Fibroblast of pulmonary artery (primary cell): ENCODE data around the gene GSE1.

Experiments
- DNase-seq: peaks from one replicate; pipeline ENCODE4 v3.0.0-alpha.2; 2010; ENCODE audit warnings: low read depth
- H3K4me3 ChIP-seq: replicated peaks from 2 replicates; pipeline ENCODE4 v1.5.1; 2011; ENCODE audit warnings: low read depth, mild to moderate bottlenecking, control low read depth, low read length, moderate library complexity
- TF ChIP-seq, protein P1 (sequence below): IDR thresholded peaks from 2 replicates; pipeline ENCODE4 v1.5.1; 2011; ENCODE audit warnings: mild to moderate bottlenecking, control low read depth, low read length, inconsistent platforms; ENCODE audit errors: missing control alignments

GSE1 gene

DNA sequence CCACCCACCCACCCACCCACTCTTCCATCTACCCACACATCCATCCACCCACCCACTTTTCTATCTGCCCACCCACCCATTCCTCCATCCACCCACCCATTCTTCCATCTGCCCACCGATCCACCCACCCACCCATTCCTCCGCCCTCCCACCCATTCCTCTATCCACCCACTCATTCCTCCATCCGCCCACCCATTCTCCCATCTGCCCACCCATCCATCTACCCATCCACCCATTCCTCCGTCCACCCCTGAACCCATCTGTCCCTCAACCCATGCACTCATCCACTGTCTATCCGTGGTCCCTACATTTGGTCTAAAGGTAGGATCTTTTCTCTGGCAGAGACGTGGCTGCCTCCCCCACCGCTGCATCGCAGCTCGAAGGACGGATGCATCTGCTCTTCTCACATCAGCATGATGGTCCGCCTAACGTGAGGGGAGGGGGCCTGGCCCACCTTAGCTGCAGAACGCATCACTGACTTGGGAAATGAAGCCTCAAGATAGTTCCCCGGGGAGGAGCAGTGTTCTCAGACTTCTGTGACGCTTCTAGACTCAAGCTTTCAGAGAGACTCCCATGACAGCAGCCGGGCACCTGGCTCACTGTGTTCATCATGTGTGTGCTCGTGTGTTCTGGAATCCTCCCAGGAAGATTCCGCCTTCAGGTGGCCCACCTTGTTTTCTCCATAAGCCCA is 17.2 kb upstream of the GSE1 start:
- no peak overlapping the region for H3K4me3 ChIP-seq
- TF ChIP-seq, protein P1, sequence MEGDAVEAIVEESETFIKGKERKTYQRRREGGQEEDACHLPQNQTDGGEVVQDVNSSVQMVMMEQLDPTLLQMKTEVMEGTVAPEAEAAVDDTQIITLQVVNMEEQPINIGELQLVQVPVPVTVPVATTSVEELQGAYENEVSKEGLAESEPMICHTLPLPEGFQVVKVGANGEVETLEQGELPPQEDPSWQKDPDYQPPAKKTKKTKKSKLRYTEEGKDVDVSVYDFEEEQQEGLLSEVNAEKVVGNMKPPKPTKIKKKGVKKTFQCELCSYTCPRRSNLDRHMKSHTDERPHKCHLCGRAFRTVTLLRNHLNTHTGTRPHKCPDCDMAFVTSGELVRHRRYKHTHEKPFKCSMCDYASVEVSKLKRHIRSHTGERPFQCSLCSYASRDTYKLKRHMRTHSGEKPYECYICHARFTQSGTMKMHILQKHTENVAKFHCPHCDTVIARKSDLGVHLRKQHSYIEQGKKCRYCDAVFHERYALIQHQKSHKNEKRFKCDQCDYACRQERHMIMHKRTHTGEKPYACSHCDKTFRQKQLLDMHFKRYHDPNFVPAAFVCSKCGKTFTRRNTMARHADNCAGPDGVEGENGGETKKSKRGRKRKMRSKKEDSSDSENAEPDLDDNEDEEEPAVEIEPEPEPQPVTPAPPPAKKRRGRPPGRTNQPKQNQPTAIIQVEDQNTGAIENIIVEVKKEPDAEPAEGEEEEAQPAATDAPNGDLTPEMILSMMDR, result no peak
- no peak for DNase-seq

- no peak overlapping the region for H3K4me3 ChIP-seq
- DNase-seq, result no peak
- TF ChIP-seq, protein P1, result no peak
These were observed 15.0 kb upstream of the GSE1 start for GRCh38 chr16:85598141-85598540.

DNA sequence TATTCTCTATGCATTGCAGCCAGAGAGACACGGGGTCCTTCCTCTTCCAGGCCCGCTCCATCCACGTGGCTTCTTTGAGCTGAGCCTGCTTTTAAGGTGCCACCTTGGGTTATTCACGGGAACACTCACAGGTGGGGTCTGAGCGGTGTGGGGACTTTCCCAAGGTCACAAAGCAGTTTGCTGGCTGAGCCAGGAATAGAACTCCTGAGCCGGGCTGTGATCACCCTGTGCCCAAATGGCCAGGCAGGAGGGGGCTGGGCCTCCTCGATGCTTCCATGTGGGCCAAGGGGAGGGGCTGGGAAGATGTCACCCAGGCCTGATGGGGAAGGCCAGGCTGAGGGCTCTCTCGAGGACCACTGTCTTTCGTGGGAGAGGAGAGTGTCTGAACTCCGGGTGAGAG is 13.0 kb upstream of the GSE1 start:
- TF ChIP-seq, protein P1, result no peak
- H3K4me3 ChIP-seq, result no peak overlapping the region
- no peak for DNase-seq

- H3K4me3 ChIP-seq, result no peak overlapping the region
- TF ChIP-seq, protein P1, result no peak
- no peak for DNase-seq
These were observed 12.4 kb upstream of the GSE1 start for GRCh38 chr16:85600530-85601271.

- no peak for DNase-seq
- no peak overlapping the region for H3K4me3 ChIP-seq
- TF ChIP-seq, protein P1, result no peak
These were observed 11.9 kb upstream of the GSE1 start for GRCh38 chr16:85601272-85601639.

- TF ChIP-seq, protein P1, result no peak
- no peak for DNase-seq
- no peak overlapping the region for H3K4me3 ChIP-seq
These were observed 11.3 kb upstream of the GSE1 start for GRCh38 chr16:85601730-85602401.
